WTC11 (cell line): ENCODE results near the gene KLK3. TPM values are rescaled to one million over a fixed set of nuclear protein-coding genes. Genes with fewer than 3 reads are reported as not detected.

Source experiments
- ATF1 ChIP-seq: sonication (generic); formaldehyde crosslinking; IDR thresholded peaks from 2 replicates; pipeline ENCODE4 v1.8.1; 2023; ENCODE audit warnings: mild to moderate bottlenecking, moderate library complexity, missing genetic modification reagents
- CREB1 ChIP-seq: sonication (generic); formaldehyde crosslinking; IDR thresholded peaks from 2 replicates; pipeline ENCODE4 v1.8.0; 2023; ENCODE audit warnings: mild to moderate bottlenecking, missing genetic modification reagents
- EMX1 ChIP-seq: fragments of 250-450 bp; sonication (Bioruptor Pico); IDR thresholded peaks from 2 replicates; pipeline ENCODE4 v1.8.0; 2021; ENCODE audit warnings: mild to moderate bottlenecking
- ETV6 ChIP-seq: sonication (generic); formaldehyde crosslinking; IDR thresholded peaks from 2 replicates; pipeline ENCODE4 v1.8.1; 2022; ENCODE audit warnings: mild to moderate bottlenecking, missing genetic modification reagents
- FOXJ3 ChIP-seq: sonication (generic); formaldehyde crosslinking; IDR thresholded peaks from 2 replicates; pipeline ENCODE4 v1.9.0; 2021; ENCODE audit warnings: missing genetic modification reagents, mild to moderate bottlenecking, borderline replicate concordance
- FOXK1 ChIP-seq: sonication (generic); formaldehyde crosslinking; IDR thresholded peaks from 2 replicates; pipeline ENCODE4 v1.8.0; 2022; ENCODE audit warnings: mild to moderate bottlenecking, moderate library complexity, missing genetic modification reagents
- FOXP1 ChIP-seq: sonication (generic); formaldehyde crosslinking; IDR thresholded peaks from 2 replicates; pipeline ENCODE4 v1.8.0; 2022; ENCODE audit warnings: missing genetic modification reagents, mild to moderate bottlenecking, moderate library complexity, borderline replicate concordance
- HMGA2 ChIP-seq: fragments of 250-450 bp; sonication (Bioruptor Pico); IDR thresholded peaks from 2 replicates; pipeline ENCODE4 v1.4.0; 2021; ENCODE audit warnings: mild to moderate bottlenecking, moderate library complexity
- MYBL2 ChIP-seq: sonication (generic); formaldehyde crosslinking; IDR thresholded peaks from 2 replicates; pipeline ENCODE4 v1.8.1; 2023; ENCODE audit warnings: mild to moderate bottlenecking, moderate library complexity, missing genetic modification reagents
- NFE2L1 ChIP-seq: sonication (generic); formaldehyde crosslinking; IDR thresholded peaks from 2 replicates; pipeline ENCODE4 v1.8.1; 2023; ENCODE audit warnings: missing genetic modification reagents
- NFYB ChIP-seq: sonication (generic); formaldehyde crosslinking; conservative IDR thresholded peaks from 2 replicates; pipeline ENCODE4 v1.8.0; 2022; ENCODE audit warnings: low read depth, missing genetic modification reagents
- NR3C1 ChIP-seq: sonication (generic); formaldehyde crosslinking; conservative IDR thresholded peaks from 2 replicates; pipeline ENCODE4 v1.8.1; 2023; ENCODE audit warnings: low read depth, mild to moderate bottlenecking, missing genetic modification reagents
- SMAD3 ChIP-seq: sonication (generic); formaldehyde crosslinking; IDR thresholded peaks from 2 replicates; pipeline ENCODE4 v1.8.0; 2022; ENCODE audit warnings: missing genetic modification reagents, mild to moderate bottlenecking, borderline replicate concordance
- SMAD4 ChIP-seq: sonication (generic); formaldehyde crosslinking; IDR thresholded peaks from 2 replicates; pipeline ENCODE4 v1.8.0; 2022; ENCODE audit warnings: mild to moderate bottlenecking, missing genetic modification reagents
- SOX15 ChIP-seq: fragments of 250-450 bp; sonication (Bioruptor Pico); IDR thresholded peaks from 2 replicates; pipeline ENCODE4 v1.9.0; 2021; ENCODE audit warnings: mild to moderate bottlenecking
- ZBTB21 ChIP-seq: sonication (generic); formaldehyde crosslinking; IDR thresholded peaks from 2 replicates; pipeline ENCODE4 v1.8.1; 2023; ENCODE audit warnings: mild to moderate bottlenecking, missing genetic modification reagents, borderline replicate concordance
- ZNF121 ChIP-seq: sonication (generic); formaldehyde crosslinking; IDR thresholded peaks from 2 replicates; pipeline ENCODE4 v1.8.0; 2023; ENCODE audit warnings: missing genetic modification reagents
- ZNF138 ChIP-seq: sonication (generic); formaldehyde crosslinking; conservative IDR thresholded peaks from 2 replicates; pipeline ENCODE4 v1.8.1; 2022; ENCODE audit warnings: mild to moderate bottlenecking, moderate library complexity, missing genetic modification reagents
- ZNF219 ChIP-seq: sonication (generic); formaldehyde crosslinking; IDR thresholded peaks from 2 replicates; pipeline ENCODE4 v1.8.0; 2023; ENCODE audit warnings: missing genetic modification reagents, mild to moderate bottlenecking, borderline replicate concordance
- total RNA-seq: library from RNA; stranded (reverse); gene quantifications from 3 replicates; pipeline ENCODE4 v1.2.3, GENCODE V29; 2021
- TF ChIP-seq, protein P1 (sequence below): fragments of 250-450 bp; sonication (Bioruptor Pico); IDR thresholded peaks from 2 replicates; pipeline ENCODE4 v1.9.0; 2021; ENCODE audit warnings: mild to moderate bottlenecking
- TF ChIP-seq, protein P2 (sequence below): sonication (generic); formaldehyde crosslinking; IDR thresholded peaks from 2 replicates; pipeline ENCODE4 v1.8.1; 2023; ENCODE audit warnings: mild to moderate bottlenecking, missing genetic modification reagents, moderate library complexity
- TF ChIP-seq, protein P3 (sequence below): sonication (generic); formaldehyde crosslinking; IDR thresholded peaks from 2 replicates; pipeline ENCODE4 v1.8.0; 2022; ENCODE audit warnings: mild to moderate bottlenecking, missing genetic modification reagents
- TF ChIP-seq, protein P4 (sequence below): sonication (generic); formaldehyde crosslinking; IDR thresholded peaks from 2 replicates; pipeline ENCODE4 v1.8.1; 2023; ENCODE audit warnings: mild to moderate bottlenecking, moderate library complexity, missing genetic modification reagents
- TF ChIP-seq, protein P5 (sequence below): fragments of 250-450 bp; sonication (Bioruptor Pico); IDR thresholded peaks from 2 replicates; pipeline ENCODE4 v1.9.0; 2021; ENCODE audit warnings: mild to moderate bottlenecking, borderline replicate concordance
- TF ChIP-seq, protein P6 (sequence below): sonication (generic); formaldehyde crosslinking; IDR thresholded peaks from 2 replicates; pipeline ENCODE4 v1.8.1; 2023; ENCODE audit warnings: mild to moderate bottlenecking, missing genetic modification reagents, moderate library complexity
- TF ChIP-seq, protein P7 (sequence below): sonication (generic); formaldehyde crosslinking; IDR thresholded peaks from 2 replicates; pipeline ENCODE4 v1.8.1; 2022; ENCODE audit warnings: mild to moderate bottlenecking, moderate library complexity, missing genetic modification reagents
- TF ChIP-seq, protein P8 (sequence below): sonication (generic); formaldehyde crosslinking; conservative IDR thresholded peaks from 2 replicates; pipeline ENCODE4 v1.8.1; 2022; ENCODE audit warnings: mild to moderate bottlenecking, missing genetic modification reagents

The KLK3 gene
- total RNA-seq, 1 experiment from 2014 or later: 0.13 TPM

DNA sequence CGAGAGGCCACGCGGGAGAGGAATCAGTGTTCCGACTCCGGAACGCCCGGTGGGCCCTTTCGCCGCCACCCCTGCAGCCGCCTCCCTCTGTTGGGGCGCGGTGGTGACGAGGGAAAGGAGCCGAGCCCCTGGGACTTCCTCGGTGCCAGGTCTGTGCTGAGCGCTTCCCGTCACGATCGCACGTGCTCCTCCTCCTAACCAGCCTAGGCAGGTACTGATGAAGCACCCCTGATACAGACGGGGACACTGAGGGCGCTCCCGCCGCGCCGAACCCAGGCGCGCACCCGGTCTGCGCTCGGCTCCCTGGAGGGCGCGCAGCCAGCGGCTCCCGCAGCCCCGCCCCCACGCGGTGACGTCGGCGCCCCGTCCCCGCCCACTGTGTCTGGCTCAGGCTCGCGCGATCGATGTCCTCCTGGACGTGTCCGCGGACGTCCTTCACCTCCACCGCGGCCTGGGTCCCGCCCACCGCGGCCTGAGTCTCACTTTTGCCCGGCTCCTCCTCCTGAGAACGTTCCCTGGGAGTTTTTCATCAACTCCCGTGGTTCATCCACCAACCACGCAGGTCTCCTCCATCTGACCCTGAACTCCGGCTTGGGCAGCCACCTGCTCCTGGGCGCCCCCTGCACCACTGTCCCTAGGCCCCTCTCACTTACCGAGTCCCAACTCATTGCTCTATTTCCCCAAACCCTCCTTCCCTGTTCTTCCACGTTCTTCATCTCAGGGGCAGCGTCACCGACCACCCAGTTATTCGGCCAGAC is 18.8 kb upstream of the KLK3 start (continued):
- TF ChIP-seq ZNF219 (CRISPR knock-in tag) (no peak), MYBL2 (CRISPR knock-in tag) (no peak), NFYB (CRISPR knock-in tag) (no peak), ZBTB21 (CRISPR knock-in tag) (no peak), ZNF121 (no peak), ETV6 (CRISPR knock-in tag) (peak; percentile 26; the same call in 1 of the 2 replicates), NFE2L1 (no peak), SMAD4 (no peak), ATF1 (no peak), FOXK1 (0 out of 2 replicates have a peak, but pooled peaks have one; percentile 41), NR3C1 (CRISPR knock-in tag) (no peak), ZNF138 (CRISPR knock-in tag) (no peak), CREB1 (CRISPR knock-in tag) (no peak), HMGA2 (CRISPR knock-in tag) (no peak), EMX1 (CRISPR knock-in tag) (no peak), FOXJ3 (CRISPR knock-in tag) (no peak), SOX15 (CRISPR knock-in tag) (no peak), FOXP1 (CRISPR knock-in tag) (peak; percentile 79; the same call in 1 of the 2 replicates), SMAD3 (CRISPR knock-in tag) (no peak)
- TF ChIP-seq, protein P1, sequence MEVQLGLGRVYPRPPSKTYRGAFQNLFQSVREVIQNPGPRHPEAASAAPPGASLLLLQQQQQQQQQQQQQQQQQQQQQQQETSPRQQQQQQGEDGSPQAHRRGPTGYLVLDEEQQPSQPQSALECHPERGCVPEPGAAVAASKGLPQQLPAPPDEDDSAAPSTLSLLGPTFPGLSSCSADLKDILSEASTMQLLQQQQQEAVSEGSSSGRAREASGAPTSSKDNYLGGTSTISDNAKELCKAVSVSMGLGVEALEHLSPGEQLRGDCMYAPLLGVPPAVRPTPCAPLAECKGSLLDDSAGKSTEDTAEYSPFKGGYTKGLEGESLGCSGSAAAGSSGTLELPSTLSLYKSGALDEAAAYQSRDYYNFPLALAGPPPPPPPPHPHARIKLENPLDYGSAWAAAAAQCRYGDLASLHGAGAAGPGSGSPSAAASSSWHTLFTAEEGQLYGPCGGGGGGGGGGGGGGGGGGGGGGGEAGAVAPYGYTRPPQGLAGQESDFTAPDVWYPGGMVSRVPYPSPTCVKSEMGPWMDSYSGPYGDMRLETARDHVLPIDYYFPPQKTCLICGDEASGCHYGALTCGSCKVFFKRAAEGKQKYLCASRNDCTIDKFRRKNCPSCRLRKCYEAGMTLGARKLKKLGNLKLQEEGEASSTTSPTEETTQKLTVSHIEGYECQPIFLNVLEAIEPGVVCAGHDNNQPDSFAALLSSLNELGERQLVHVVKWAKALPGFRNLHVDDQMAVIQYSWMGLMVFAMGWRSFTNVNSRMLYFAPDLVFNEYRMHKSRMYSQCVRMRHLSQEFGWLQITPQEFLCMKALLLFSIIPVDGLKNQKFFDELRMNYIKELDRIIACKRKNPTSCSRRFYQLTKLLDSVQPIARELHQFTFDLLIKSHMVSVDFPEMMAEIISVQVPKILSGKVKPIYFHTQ (CRISPR knock-in tag): no peak
- TF ChIP-seq, protein P2, sequence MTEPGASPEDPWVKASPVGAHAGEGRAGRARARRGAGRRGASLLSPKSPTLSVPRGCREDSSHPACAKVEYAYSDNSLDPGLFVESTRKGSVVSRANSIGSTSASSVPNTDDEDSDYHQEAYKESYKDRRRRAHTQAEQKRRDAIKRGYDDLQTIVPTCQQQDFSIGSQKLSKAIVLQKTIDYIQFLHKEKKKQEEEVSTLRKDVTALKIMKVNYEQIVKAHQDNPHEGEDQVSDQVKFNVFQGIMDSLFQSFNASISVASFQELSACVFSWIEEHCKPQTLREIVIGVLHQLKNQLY (CRISPR knock-in tag): no peak
- TF ChIP-seq, protein P3, sequence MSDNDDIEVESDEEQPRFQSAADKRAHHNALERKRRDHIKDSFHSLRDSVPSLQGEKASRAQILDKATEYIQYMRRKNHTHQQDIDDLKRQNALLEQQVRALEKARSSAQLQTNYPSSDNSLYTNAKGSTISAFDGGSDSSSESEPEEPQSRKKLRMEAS (CRISPR knock-in tag): peak; percentile 32; the same call in 1 of the 2 replicates
- TF ChIP-seq, protein P4, sequence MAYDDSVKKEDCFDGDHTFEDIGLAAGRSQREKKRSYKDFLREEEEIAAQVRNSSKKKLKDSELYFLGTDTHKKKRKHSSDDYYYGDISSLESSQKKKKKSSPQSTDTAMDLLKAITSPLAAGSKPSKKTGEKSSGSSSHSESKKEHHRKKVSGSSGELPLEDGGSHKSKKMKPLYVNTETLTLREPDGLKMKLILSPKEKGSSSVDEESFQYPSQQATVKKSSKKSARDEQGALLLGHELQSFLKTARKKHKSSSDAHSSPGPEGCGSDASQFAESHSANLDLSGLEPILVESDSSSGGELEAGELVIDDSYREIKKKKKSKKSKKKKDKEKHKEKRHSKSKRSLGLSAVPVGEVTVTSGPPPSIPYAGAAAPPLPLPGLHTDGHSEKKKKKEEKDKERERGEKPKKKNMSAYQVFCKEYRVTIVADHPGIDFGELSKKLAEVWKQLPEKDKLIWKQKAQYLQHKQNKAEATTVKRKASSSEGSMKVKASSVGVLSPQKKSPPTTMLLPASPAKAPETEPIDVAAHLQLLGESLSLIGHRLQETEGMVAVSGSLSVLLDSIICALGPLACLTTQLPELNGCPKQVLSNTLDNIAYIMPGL (CRISPR knock-in tag): peak; percentile 76; the same call in 1 of the 2 replicates
- TF ChIP-seq, protein P5, sequence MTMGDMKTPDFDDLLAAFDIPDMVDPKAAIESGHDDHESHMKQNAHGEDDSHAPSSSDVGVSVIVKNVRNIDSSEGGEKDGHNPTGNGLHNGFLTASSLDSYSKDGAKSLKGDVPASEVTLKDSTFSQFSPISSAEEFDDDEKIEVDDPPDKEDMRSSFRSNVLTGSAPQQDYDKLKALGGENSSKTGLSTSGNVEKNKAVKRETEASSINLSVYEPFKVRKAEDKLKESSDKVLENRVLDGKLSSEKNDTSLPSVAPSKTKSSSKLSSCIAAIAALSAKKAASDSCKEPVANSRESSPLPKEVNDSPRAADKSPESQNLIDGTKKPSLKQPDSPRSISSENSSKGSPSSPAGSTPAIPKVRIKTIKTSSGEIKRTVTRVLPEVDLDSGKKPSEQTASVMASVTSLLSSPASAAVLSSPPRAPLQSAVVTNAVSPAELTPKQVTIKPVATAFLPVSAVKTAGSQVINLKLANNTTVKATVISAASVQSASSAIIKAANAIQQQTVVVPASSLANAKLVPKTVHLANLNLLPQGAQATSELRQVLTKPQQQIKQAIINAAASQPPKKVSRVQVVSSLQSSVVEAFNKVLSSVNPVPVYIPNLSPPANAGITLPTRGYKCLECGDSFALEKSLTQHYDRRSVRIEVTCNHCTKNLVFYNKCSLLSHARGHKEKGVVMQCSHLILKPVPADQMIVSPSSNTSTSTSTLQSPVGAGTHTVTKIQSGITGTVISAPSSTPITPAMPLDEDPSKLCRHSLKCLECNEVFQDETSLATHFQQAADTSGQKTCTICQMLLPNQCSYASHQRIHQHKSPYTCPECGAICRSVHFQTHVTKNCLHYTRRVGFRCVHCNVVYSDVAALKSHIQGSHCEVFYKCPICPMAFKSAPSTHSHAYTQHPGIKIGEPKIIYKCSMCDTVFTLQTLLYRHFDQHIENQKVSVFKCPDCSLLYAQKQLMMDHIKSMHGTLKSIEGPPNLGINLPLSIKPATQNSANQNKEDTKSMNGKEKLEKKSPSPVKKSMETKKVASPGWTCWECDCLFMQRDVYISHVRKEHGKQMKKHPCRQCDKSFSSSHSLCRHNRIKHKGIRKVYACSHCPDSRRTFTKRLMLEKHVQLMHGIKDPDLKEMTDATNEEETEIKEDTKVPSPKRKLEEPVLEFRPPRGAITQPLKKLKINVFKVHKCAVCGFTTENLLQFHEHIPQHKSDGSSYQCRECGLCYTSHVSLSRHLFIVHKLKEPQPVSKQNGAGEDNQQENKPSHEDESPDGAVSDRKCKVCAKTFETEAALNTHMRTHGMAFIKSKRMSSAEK: no peak
- TF ChIP-seq, protein P6, sequence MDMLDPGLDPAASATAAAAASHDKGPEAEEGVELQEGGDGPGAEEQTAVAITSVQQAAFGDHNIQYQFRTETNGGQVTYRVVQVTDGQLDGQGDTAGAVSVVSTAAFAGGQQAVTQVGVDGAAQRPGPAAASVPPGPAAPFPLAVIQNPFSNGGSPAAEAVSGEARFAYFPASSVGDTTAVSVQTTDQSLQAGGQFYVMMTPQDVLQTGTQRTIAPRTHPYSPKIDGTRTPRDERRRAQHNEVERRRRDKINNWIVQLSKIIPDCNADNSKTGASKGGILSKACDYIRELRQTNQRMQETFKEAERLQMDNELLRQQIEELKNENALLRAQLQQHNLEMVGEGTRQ (CRISPR knock-in tag): no peak
- TF ChIP-seq, protein P7, sequence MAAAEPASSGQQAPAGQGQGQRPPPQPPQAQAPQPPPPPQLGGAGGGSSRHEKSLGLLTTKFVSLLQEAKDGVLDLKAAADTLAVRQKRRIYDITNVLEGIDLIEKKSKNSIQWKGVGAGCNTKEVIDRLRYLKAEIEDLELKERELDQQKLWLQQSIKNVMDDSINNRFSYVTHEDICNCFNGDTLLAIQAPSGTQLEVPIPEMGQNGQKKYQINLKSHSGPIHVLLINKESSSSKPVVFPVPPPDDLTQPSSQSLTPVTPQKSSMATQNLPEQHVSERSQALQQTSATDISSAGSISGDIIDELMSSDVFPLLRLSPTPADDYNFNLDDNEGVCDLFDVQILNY (CRISPR knock-in tag): peak; percentile 66; the same call in 1 of the 2 replicates
- TF ChIP-seq, protein P8, sequence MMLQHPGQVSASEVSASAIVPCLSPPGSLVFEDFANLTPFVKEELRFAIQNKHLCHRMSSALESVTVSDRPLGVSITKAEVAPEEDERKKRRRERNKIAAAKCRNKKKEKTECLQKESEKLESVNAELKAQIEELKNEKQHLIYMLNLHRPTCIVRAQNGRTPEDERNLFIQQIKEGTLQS (CRISPR knock-in tag): no peak
